Ovary (tissue), 9 donors: ENCODE measurements around the gene RAB17. TPM values are rescaled to one million over a fixed set of nuclear protein-coding genes. Genes with fewer than 3 reads are reported as not detected.

Source experiments
- DNase-seq, 5 donors: peaks; one replicate each; pipeline ENCODE4 v3.0.0-alpha.2; 2019 to 2020
- H3K27ac ChIP-seq, 2 donors: fragments of 200-600 bp; one replicate each; pipeline versions ENCODE4 v1.5.1 to v1.8.0; 2019 to 2022
- H3K27me3 ChIP-seq: fragments of 200-600 bp; one replicate; pipeline ENCODE4 v1.8.0; 2022
- H3K36me3 ChIP-seq: fragments of 200-600 bp; sonication (generic); one replicate; pipeline ENCODE4 v1.5.1; 2019
- H3K4me1 ChIP-seq: one replicate; pipeline ENCODE4 v1.8.1; 2013; ENCODE audit warnings: mild to moderate bottlenecking, moderate library complexity; ENCODE audit not compliant: insufficient read depth
- H3K4me3 ChIP-seq: fragments of 200-600 bp; sonication (generic); one replicate; pipeline ENCODE4 v1.5.1; 2017
- H3K9me3 ChIP-seq, 2 donors: fragments of 200-600 bp in 1 of 2; sonication (generic) in 1 of 2; one replicate each; pipeline versions ENCODE4 v1.5.1 to v1.8.1; 2013 to 2019; ENCODE audit warnings: mild to moderate bottlenecking in 1 of 2, moderate library complexity in 1 of 2
- EP300 ChIP-seq: sonication (generic); formaldehyde crosslinking; IDR thresholded peaks from one replicate; pipeline ENCODE4 v1.6.1; 2017; ENCODE audit warnings: antibody characterized with exemption
- POLR2A ChIP-seq: fragments of 450-650 bp; IDR thresholded peaks from one replicate; pipeline ENCODE4 v1.6.1; 2017; ENCODE audit warnings: antibody characterized with exemption, mild to moderate bottlenecking, moderate library complexity
- WGBS, 3 donors: extraction: QIAGEN DNeasy Blood & Tissue Kit in 1 of 3; methylation state at CpG; one replicate each; pipeline versions ENCODE4 v1.1.5 to v1.1.7; 2013 to 2017; 5-methylcytosine and 5-hydroxymethylcytosine counted together
- intact Hi-C, 4 donors: fragments of 100-400 bp; cut with DNase I; formaldehyde crosslinking; loops; one replicate each; pipeline versions ENCODE4 v1.11.0 to v1.15.1; 2022 to 2023
- polyA plus RNA-seq, 2 donors: library from polyadenylated mRNA; stranded (reverse); fragments of 200-250 nt in 1 of 2; fragments of 350-450 nt in 1 of 2; fragmentation: Illumina TruSeq in 1 of 2; extraction: RNeasy Lipid Tissue Mini Kit (QIAGEN cat#74804) in 1 of 2; gene quantifications; one replicate each; pipeline ENCODE4 v1.2.3, GENCODE V29; 2013 to 2014
- total RNA-seq, 7 donors: library from RNA; depleted of rRNA in 2 of 7; stranded (reverse); fragments of >200 nt in 2 of 7; fragmentation: NEBNext Ultra II Directional in 3 of 7; extraction: Animal tissue kit (Norgen Biotek cat#: 25700) in 3 of 7; gene quantifications; one replicate each; pipeline versions ENCODE4 v1.1.0 to v1.2.4, GENCODE V29; 2016 to 2023
- TF ChIP-seq, protein P1 (sequence below), 3 donors: fragments of 450-650 bp in 2 of 3; fragments of 200-600 bp in 1 of 3; IDR thresholded peaks; one replicate each; pipeline versions ENCODE4 v1.5.1 to v1.8.0; 2016 to 2022; ENCODE audit warnings: antibody characterized with exemption in 3 of 3, mild to moderate bottlenecking in 1 of 3
- donor health status: DM: no; HTN: no; CAD: no; lungs with moderate emphysema.
- donor health status: DM: no; HTN: no; CAD: no.
- donor health status: Bipolar disorder and iron deficiency.
- donor health status: DM: yes; HTN: yes; CAD: no.
- donor health status: DM: no; HTN: no; CAD: no.
- donor health status: DM: yes; HTN: yes; CAD: no.

RAB17 gene
- total and polyA plus RNA-seq, 9 donors = 0.38 to 19.3 (median 4.3) TPM

DNA sequence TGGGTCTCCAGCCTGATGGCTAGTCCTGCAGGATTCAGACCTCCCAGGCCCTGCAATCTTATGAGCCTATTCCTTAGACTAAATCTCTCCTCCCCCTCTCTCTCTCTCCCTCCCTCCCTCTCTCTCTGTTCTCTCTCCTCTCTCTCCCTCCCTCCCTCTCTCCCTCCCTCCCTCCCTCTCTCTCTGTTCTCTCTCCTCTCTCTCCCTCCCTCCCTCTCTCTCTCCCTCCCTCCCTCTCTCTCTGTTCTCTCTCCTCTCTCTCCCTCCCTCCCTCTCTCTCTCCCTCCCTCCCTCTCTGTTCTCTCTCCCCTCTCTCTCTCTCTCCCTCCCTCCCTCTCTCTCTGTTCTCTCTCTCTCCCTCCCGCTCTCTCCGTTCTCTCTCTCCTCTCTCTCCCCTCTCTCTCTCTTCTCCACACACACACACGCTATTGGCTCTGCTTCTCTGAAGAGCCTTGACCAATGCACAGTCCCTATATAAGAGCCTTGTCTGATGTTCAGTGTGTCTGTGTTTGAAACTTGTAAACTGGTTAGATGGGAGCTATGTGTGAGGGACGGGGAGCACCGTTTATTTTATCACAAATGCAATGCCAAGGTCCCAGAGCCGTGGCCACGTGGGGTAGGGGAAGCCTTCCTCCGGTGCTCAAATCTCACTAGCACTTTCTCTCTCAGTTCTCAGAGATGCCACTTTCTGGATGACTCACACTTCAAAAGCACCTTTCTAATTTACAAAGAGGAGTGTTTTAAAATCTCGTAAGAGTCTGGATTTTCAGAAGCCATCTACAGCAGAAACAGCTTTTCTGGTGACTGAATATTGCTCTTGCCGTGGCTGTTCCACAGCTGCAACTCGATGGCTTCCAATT lies 33.5 kb downstream of the RAB17 start:
- intact Hi-C loops = loop anchor here in 1 of 4 donors (5.0 kb wide), 1 partner anchor 45 kb away; no protein-coding TSS in a partner anchor
- no peak overlapping the region for H3K4me3 ChIP-seq
- TF ChIP-seq, protein P1, sequence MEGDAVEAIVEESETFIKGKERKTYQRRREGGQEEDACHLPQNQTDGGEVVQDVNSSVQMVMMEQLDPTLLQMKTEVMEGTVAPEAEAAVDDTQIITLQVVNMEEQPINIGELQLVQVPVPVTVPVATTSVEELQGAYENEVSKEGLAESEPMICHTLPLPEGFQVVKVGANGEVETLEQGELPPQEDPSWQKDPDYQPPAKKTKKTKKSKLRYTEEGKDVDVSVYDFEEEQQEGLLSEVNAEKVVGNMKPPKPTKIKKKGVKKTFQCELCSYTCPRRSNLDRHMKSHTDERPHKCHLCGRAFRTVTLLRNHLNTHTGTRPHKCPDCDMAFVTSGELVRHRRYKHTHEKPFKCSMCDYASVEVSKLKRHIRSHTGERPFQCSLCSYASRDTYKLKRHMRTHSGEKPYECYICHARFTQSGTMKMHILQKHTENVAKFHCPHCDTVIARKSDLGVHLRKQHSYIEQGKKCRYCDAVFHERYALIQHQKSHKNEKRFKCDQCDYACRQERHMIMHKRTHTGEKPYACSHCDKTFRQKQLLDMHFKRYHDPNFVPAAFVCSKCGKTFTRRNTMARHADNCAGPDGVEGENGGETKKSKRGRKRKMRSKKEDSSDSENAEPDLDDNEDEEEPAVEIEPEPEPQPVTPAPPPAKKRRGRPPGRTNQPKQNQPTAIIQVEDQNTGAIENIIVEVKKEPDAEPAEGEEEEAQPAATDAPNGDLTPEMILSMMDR (IDR thresholded peaks at IDR 0.05) = no peak
- TF ChIP-seq POLR2A (no peak), EP300 (no peak)
- no peaks in the 10 kb centered on the region for H3K36me3 ChIP-seq
- no peaks in the 10 kb centered on the region for H3K27me3 ChIP-seq
- H3K4me1 ChIP-seq = peaks cover 14% of the 10 kb centered on the region
- H3K27ac ChIP-seq = no peak overlapping the region
- H3K9me3 ChIP-seq = no peaks in the 10 kb centered on the region
- 20 to 28% (median 25%) methylated on average over 11 of the region's 11 CpGs for WGBS, 3 donors
- DNase-seq = no peak

DNA sequence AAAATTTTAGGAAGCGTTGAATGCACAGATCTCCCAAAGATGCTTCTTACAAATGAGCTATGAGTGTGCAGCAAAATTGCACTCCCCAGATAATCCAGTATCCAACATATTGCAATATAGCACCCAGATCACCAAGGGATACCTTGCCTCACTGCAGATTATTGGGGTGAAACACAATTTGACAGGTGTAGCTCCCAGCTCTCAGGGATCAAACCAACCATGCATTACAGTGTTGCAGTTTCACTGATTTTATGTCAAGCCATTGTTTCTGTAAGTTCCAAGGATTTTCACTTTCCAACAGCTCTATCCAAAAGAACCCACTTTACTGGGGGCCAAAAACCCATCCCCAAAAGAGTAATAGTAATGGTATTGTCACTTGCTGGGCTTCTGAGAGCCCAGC lies 35.0 kb downstream of the RAB17 start:
- Histone ChIP-seq H3K4me3 (no peak overlapping the region), H3K36me3 (no peaks in the 10 kb centered on the region), H3K4me1 (peaks cover 14% of the 10 kb centered on the region), H3K27me3 (no peaks in the 10 kb centered on the region), H3K9me3 (no peaks in the 10 kb centered on the region), H3K27ac (no peak overlapping the region)
- intact Hi-C loops = loop anchor here in 1 of 4 donors (5.0 kb wide), 1 partner anchor 43 kb away; no protein-coding TSS in a partner anchor
- DNase-seq = no peak
- TF ChIP-seq, protein P1 (IDR thresholded peaks at IDR 0.05) = no peak
- TF ChIP-seq POLR2A (no peak), EP300 (no peak)
- WGBS, 3 donors = 89 to 98% (median 97%) methylated on average over 1 of the region's 1 CpG

DNA sequence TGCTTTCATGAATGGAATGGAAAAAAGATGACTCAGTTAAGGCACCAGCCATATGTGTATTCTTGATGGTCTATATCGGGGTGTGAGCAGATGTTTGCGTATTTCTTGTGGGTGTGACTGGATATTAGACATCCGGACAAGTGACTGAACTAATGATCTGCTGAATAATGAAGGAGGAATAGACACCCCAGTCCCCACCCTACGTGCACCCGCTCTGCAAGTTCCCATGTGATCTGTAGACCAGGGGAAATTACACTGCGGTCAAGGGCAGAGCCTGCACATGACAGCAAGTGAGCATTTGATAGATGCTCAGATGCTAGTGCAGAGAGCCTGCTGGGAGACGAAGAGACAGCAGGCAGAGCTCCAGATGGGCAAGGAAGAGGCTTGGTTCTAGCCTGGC lies 36.6 kb downstream of the RAB17 start:
- peaks cover 9% of the 10 kb centered on the region for H3K4me1 ChIP-seq
- no peak overlapping the region for H3K4me3 ChIP-seq
- no peak for TF ChIP-seq EP300
- no peak for TF ChIP-seq POLR2A
- TF ChIP-seq, protein P1 (IDR thresholded peaks at IDR 0.05) = no peak
- WGBS, 3 donors = 80 to 88% (median 83%) methylated on average over 7 of the region's 7 CpGs
- no peak for DNase-seq
- no peaks in the 10 kb centered on the region for H3K27me3 ChIP-seq
- no peak overlapping the region for H3K27ac ChIP-seq
- no peaks in the 10 kb centered on the region for H3K36me3 ChIP-seq
- intact Hi-C loops = no loop called here
- H3K9me3 ChIP-seq = no peaks in the 10 kb centered on the region

DNA sequence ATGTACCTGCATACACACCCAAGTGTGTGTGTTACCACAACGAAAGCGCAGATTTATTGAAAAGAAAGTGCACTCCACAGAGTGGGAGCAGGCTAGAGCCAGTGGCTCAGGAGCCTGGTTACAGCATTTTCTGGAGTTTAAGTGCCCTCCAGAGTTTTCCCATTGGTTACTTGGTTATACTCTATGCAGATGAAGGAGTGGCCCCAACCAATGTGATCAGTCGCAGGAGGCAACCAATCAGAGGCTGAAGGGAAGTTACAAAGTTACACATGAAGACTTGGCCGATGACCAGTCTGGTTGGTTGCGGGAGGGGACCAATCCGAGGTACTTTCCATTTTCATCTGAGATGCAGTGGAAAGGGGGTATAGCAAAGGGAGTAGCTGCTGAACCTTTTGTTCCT lies 37.6 kb downstream of the RAB17 start:
- Histone ChIP-seq H3K4me3 (no peak overlapping the region), H3K27ac (no peak overlapping the region), H3K27me3 (no peaks in the 10 kb centered on the region), H3K36me3 (no peaks in the 10 kb centered on the region), H3K9me3 (no peaks in the 10 kb centered on the region), H3K4me1 (peaks cover 4% of the 10 kb centered on the region)
- no peak for TF ChIP-seq POLR2A
- TF ChIP-seq EP300 = no peak
- TF ChIP-seq, protein P1 (IDR thresholded peaks at IDR 0.05) = no peak
- intact Hi-C loops = no loop called here
- 78 to 90% (median 81%) methylated on average over 6 of the region's 6 CpGs for WGBS, 3 donors
- no peak for DNase-seq
